ENCODE data around the gene HOOK1. TPM values are rescaled to one million over a fixed set of nuclear protein-coding genes. Genes with fewer than 3 reads are reported as not detected.
A peak's percentile ranks its signal among the peaks of the same experiment; 100 is the strongest.

The HOOK1 gene
- total and polyA plus RNA-seq, 2 of the 13 experiments (the other 11 are each of a cell fraction or from before 2014, with no cell fraction given): 11.3 to 24.2 TPM

- TF ChIP-seq TFAP4 (IDR thresholded peaks at IDR 0.05; ENCODE audit: borderline replicate concordance, low read depth): no peak
- no peak for TF ChIP-seq AGO1 (IDR thresholded peaks at IDR 0.05; ENCODE audit: low read depth, low read length, poor library complexity, severe bottlenecking)
- no peak for TF ChIP-seq PLRG1 (conservative IDR thresholded peaks at IDR 0.05)
- no peak for TF ChIP-seq ZSCAN22 (CRISPR knock-in tag; IDR thresholded peaks at IDR 0.05)
- TF ChIP-seq ARNT2 (CRISPR knock-in tag; IDR thresholded peaks at IDR 0.05; ENCODE audit: low read depth): no peak; the same call in 1 of the 2 replicates
- TF ChIP-seq RELA (CRISPR knock-in tag; IDR thresholded peaks at IDR 0.05): no peak
- peak; percentile 55; the same call in 1 of the 2 replicates for TF ChIP-seq ZBTB8A (CRISPR knock-in tag; IDR thresholded peaks at IDR 0.05; ENCODE audit: borderline replicate concordance, low read depth)
- no peak for TF ChIP-seq HMGA1 (CRISPR knock-in tag; conservative IDR thresholded peaks at IDR 0.05)
- TF ChIP-seq SMARCE1 (IDR thresholded peaks at IDR 0.05; ENCODE audit: borderline replicate concordance): no peak
- TF ChIP-seq HDAC6 (IDR thresholded peaks at IDR 0.05; ENCODE audit: low read depth, low read length): no peak
- no peak for TF ChIP-seq SRSF1 (optimal IDR thresholded peaks at IDR 0.05; ENCODE audit: low read depth, low read length)
- TF ChIP-seq SMAD3 (CRISPR knock-in tag; IDR thresholded peaks at IDR 0.05): no peak
- no peak for TF ChIP-seq SSRP1 (CRISPR knock-in tag; IDR thresholded peaks at IDR 0.05)
- TF ChIP-seq ZNF160 (CRISPR knock-in tag; IDR thresholded peaks at IDR 0.05): 0 out of 2 replicates have a peak, but pooled peaks have one; percentile 58
- no peak for TF ChIP-seq ZNF75D (CRISPR knock-in tag; IDR thresholded peaks at IDR 0.05; ENCODE audit: borderline replicate concordance)
- TF ChIP-seq ZBTB37 (CRISPR knock-in tag; IDR thresholded peaks at IDR 0.05): no peak
Observed at GRCh38 chr1:59814901-59815825, at the start of gene HOOK1 (continued).

All from HepG2 (cell line).